ENCODE results near the gene PARP11.

The PARP11 gene

DNA sequence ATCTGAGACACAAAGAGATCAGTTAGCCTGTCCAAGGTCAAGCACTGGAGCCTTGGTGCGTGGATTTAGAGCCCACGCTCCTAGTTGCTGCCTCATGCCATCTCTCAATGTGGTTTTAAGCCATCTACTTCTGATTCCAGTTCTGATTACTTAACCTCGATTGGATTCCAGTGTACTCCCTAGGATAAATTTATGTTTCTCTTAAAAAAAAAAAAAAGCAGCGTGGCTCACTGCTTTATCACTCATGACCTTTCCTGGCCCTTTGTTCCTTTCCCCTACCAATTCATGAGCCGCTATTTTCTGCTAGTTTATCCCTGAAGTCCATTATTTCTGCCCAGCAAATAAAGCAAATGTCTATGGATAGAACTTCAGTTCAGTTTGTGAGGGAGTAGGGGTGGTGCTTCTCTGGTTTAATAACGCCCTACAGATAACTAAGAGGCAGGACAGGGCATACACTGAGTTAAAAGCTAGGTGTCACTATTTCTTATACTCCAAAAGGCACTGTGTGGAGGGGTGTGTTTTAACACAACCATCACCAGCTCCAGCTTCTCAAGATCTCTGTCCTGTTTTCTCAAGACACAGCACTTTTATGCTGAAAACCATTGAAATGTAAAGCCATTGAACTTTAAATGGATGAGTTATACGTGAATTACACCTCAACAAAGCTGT is 9.8 kb upstream of the PARP11 start:
- TF ChIP-seq, protein P1, sequence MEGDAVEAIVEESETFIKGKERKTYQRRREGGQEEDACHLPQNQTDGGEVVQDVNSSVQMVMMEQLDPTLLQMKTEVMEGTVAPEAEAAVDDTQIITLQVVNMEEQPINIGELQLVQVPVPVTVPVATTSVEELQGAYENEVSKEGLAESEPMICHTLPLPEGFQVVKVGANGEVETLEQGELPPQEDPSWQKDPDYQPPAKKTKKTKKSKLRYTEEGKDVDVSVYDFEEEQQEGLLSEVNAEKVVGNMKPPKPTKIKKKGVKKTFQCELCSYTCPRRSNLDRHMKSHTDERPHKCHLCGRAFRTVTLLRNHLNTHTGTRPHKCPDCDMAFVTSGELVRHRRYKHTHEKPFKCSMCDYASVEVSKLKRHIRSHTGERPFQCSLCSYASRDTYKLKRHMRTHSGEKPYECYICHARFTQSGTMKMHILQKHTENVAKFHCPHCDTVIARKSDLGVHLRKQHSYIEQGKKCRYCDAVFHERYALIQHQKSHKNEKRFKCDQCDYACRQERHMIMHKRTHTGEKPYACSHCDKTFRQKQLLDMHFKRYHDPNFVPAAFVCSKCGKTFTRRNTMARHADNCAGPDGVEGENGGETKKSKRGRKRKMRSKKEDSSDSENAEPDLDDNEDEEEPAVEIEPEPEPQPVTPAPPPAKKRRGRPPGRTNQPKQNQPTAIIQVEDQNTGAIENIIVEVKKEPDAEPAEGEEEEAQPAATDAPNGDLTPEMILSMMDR (conservative IDR thresholded peaks at IDR 0.05), result peak; percentile 72
- no peak overlapping the region for H3K27ac ChIP-seq

DNA sequence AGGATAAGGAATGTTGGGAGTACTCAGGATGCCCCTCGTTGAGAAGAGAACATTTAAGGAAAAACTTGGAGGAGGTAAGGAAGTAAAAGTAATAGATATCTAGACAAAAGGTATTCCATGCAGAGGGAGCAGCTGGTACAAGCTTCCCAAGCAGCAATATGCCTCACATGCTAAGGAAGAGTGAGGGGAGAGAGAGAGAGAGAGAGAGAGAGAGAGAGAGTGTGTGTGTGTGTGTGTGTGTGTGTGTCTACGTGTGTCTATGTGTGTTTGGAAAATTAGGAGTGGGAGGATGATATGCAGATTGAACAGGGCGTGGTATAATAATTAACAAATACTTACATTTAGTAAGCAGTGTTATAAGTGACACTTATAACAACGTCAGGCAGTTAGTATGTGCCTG is 9.2 kb upstream of the PARP11 start:
- TF ChIP-seq, protein P1 (conservative IDR thresholded peaks at IDR 0.05), result no peak
- no peak overlapping the region for H3K27ac ChIP-seq

DNA sequence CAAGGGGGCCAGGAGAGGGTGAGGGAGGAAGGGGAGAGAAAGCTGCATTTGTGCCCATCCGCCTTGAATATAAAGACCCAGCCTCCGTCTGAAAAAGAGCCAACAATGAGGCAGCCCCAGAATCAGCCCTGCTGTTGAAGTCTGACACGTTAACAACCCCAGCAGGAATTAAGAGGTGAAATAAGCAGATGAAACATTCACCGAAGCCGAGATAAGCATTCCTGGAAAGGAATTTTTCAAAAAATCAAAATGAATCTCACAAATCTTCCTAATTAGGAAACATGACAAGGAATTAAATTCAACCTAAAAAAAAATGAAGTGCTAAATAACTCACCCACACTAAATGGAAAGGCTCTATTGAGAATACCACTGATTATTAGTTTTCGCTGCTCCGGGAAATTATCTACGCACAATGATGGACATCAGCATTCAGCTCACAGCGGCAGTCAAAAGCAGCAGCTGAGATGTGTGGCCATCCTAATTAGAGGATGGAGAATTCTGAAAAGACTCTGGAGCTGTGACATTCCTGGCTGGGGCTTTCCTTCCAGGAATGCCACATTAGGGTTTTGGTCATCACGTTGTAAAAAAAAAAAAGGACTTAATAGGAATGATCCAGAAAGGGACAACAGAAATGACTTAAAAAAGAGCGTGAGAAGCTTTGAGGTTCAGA is 8.2 kb upstream of the PARP11 start:
- H3K27ac ChIP-seq, result no peak overlapping the region
- TF ChIP-seq, protein P1 (conservative IDR thresholded peaks at IDR 0.05), result no peak

DNA sequence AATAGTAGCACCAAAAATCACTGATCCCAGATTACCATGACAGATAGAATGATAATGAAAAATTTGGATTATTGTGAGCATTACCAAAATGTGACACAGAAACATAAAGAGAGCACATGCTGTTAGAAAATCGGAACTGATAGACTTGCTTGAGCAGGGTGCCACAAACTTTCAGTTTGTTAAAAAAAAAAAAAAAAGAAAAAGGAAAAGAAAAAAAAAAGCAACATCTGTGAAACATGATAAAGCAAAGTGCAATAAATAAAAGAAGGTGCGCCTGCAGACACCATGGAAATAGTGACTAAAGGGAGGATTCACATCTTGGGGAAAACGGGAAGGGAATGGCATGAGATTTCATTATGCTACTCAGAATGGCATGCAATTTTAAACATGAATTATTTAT is 6.6 kb upstream of the PARP11 start:
- TF ChIP-seq, protein P1 (conservative IDR thresholded peaks at IDR 0.05), result no peak
- no peak overlapping the region for H3K27ac ChIP-seq

DNA sequence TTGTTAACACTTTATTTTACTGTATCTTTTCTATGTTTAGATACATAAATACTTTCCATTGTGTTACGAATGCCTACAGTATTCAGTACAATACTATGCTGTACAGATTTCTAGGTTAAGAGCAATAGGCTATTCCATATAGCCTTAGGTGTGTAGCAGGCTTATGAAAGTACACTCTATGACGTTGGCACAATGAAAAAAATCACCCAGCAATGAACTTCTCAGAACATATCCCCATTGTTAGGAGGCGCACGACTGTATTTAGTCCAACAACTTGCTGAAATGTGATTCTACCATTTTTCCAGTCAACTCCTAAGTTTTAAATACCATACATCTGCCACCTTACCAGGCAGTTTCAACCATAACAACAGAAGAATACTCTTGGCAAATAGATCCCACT is 1.8 kb downstream of the PARP11 start:
- TF ChIP-seq, protein P1 (conservative IDR thresholded peaks at IDR 0.05), result no peak
- H3K27ac ChIP-seq, result no peak overlapping the region; the same call in 1 of the 2 replicates

DNA sequence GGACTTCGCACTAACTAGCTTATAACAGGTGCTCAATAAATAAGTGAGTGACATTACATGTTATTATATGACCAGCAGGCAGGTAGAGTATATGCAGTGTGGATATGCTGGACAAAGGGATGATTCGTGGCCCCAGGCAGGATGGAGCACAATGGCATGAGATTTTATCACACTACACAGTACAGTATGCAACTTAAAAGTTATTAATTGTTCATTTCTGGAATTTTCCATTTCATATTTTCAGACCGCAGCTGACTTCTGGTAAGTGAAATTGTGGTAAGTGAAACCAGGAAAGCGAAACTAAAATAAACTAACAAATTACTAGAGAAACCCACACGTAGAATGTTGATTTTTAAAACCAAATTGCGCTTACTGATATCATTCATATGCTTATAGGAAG is 3.3 kb downstream of the PARP11 start:
- H3K27ac ChIP-seq, result peak overlapping the region; percentile 21; the same call in 1 of the 2 replicates
- TF ChIP-seq, protein P1 (conservative IDR thresholded peaks at IDR 0.05), result no peak

DNA sequence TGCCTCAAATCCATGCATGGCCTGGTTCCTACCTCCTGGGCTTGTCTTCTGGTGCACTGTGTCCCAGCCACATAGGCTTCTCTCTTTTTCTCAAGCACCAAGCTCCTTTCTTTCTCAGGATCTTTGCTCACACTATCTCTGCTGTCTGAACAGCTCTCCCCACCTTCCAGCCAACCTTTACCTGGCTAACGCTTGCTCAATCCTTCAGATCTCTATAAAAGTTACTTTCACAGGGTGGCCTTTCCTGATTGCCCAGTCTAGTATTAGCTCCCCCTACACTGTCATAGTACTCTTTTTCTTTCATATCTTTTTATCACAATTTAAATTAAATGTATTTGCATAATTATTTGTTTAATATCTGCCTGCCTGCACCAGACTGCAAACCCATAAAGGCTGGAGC is 3.8 kb downstream of the PARP11 start:
- H3K27ac ChIP-seq, result peak overlapping the region; percentile 21; the same call in 1 of the 2 replicates
- TF ChIP-seq, protein P1 (conservative IDR thresholded peaks at IDR 0.05), result no peak
